Measurements from ENCODE around the gene FAM89A. TPM values are rescaled to one million over a fixed set of nuclear protein-coding genes. Genes with fewer than 3 reads are reported as not detected.

The FAM89A gene
- total and polyA plus RNA-seq, 9 donors: 7.0 to 18.0 (median 9.6) TPM

GRCh38 chr1:231045286-231045685, 5.2 kb upstream of the FAM89A start:
- H3K9me3 ChIP-seq: no peaks in the 10 kb centered on the region
- H3K27ac ChIP-seq: no peak overlapping the region
- H3K36me3 ChIP-seq: no peaks in the 10 kb centered on the region
- no peak for DNase-seq
- peaks cover 5% of the 10 kb centered on the region for H3K4me1 ChIP-seq (ENCODE audit: insufficient read depth)
- TF ChIP-seq EP300 (IDR thresholded peaks at IDR 0.05): no peak
- TF ChIP-seq CTCF (IDR thresholded peaks at IDR 0.05): no peak
- TF ChIP-seq POLR2A (IDR thresholded peaks at IDR 0.05): no peak
- intact Hi-C loops (cut with DNase I): no loop called here
- no peaks in the 10 kb centered on the region for H3K27me3 ChIP-seq
- no peak overlapping the region for H3K4me3 ChIP-seq

GRCh38 chr1:231044588-231044987, 4.5 kb upstream of the FAM89A start:
- no peaks in the 10 kb centered on the region for H3K36me3 ChIP-seq
- intact Hi-C loops (cut with DNase I): no loop called here
- DNase-seq: no peak
- no peaks in the 10 kb centered on the region for H3K9me3 ChIP-seq
- 89 to 96% (median 93%) methylated on average over 1 of the region's 1 CpG for WGBS, 3 donors
- no peak overlapping the region for H3K4me3 ChIP-seq
- H3K27ac ChIP-seq: no peak overlapping the region
- no peaks in the 10 kb centered on the region for H3K27me3 ChIP-seq
- TF ChIP-seq POLR2A (IDR thresholded peaks at IDR 0.05): no peak
- no peak for TF ChIP-seq CTCF (IDR thresholded peaks at IDR 0.05)
- no peak for TF ChIP-seq EP300 (IDR thresholded peaks at IDR 0.05)
- peaks cover 5% of the 10 kb centered on the region for H3K4me1 ChIP-seq (ENCODE audit: insufficient read depth)

- Histone ChIP-seq H3K9me3 (no peaks in the 10 kb centered on the region), H3K27me3 (no peaks in the 10 kb centered on the region), H3K4me1 (ENCODE audit: insufficient read depth) (peaks cover 8% of the 10 kb centered on the region), H3K27ac (no peak overlapping the region), H3K36me3 (no peaks in the 10 kb centered on the region), H3K4me3 (no peak overlapping the region)
- 53 to 64% (median 58%) methylated on average over 9 of the region's 9 CpGs for WGBS, 3 donors
- TF ChIP-seq CTCF (IDR thresholded peaks at IDR 0.05) (no peak), EP300 (IDR thresholded peaks at IDR 0.05) (no peak), POLR2A (IDR thresholded peaks at IDR 0.05) (no peak)
- no peak for DNase-seq
- intact Hi-C loops (cut with DNase I): no loop called here
Observed at GRCh38 chr1:231041719-231042261, 1.7 kb upstream of the FAM89A start.

- intact Hi-C loops (cut with DNase I): no loop called here
- peak; percentile 32 to 53 (median 49) for DNase-seq
- H3K36me3 ChIP-seq: no peaks in the 10 kb centered on the region
- TF ChIP-seq CTCF (IDR thresholded peaks at IDR 0.05) (no peak), EP300 (IDR thresholded peaks at IDR 0.05) (no peak), POLR2A (IDR thresholded peaks at IDR 0.05) (no peak)
- WGBS, 3 donors: 3 to 4% (median 4%) methylated on average over 35 to 37 of the region's 37 CpGs
- H3K9me3 ChIP-seq: no peaks in the 10 kb centered on the region
- H3K27me3 ChIP-seq: no peaks in the 10 kb centered on the region
- peak overlapping the region; percentile 16 to 78 for H3K27ac ChIP-seq
- peak overlapping the region; percentile 76 for H3K4me3 ChIP-seq
- H3K4me1 ChIP-seq (ENCODE audit: insufficient read depth): peaks cover 8% of the 10 kb centered on the region
Observed at GRCh38 chr1:231040800-231041718, 1.0 kb upstream of the FAM89A start.

Data from ovary (tissue), 9 donors.